Activated CD8-positive, alpha-beta T cell treated with anti-CD3 and anti-CD28 coated beads, Interleukin-2, amount 10 ng/mL, durations not matched to agents 7 days and 5 days (primary cell): ENCODE measurements around the gene F2RL3. TPM values are rescaled to one million over a fixed set of nuclear protein-coding genes. Genes with fewer than 3 reads are reported as not detected.
"Not testable (repeated sequence)": the region's sequence is repeated elsewhere in the genome, so short reads cannot be mapped to it uniquely, and the experiment has no call there.

Experiments used
- ATAC-seq: fragments of 150-1000 bp; cut with Tn5 transposase; one replicate; pipeline ENCODE4 v1.10.0; 2021; ENCODE audit warnings: moderate library complexity
- CTCF ChIA-PET: fragments of 350-600 bp; sonication (Branson Sonifier 250); formaldehyde crosslinking; loops from one replicate; lab custom pipeline; 2021; ENCODE audit warnings: antibody characterized with exemption; lab: Charles Lee
- POLR2A ChIA-PET: fragments of 350-600 bp; sonication (Branson Sonifier 250); formaldehyde crosslinking; loops from one replicate; lab custom pipeline; 2021; ENCODE audit warnings: antibody characterized with exemption; lab: Charles Lee
- DNase-seq: peaks from one replicate; pipeline ENCODE4 v3.0.0-alpha.2; 2020
- H3K27ac Mint-ChIP-seq: one replicate; pipeline ENCODE4 v1.8.0; 2021; ENCODE audit warnings: mild to moderate bottlenecking, mixed read lengths
- H3K27me3 Mint-ChIP-seq: one replicate; pipeline ENCODE4 v1.8.0; 2021; ENCODE audit warnings: low read depth, mixed read lengths
- H3K36me3 Mint-ChIP-seq: one replicate; pipeline ENCODE4 v1.8.0; 2021; ENCODE audit warnings: low read depth, mixed read lengths
- H3K4me1 Mint-ChIP-seq: one replicate; pipeline ENCODE4 v1.8.0; 2021; ENCODE audit warnings: low read depth, mixed read lengths
- H3K4me3 Mint-ChIP-seq: one replicate; pipeline ENCODE4 v1.8.0; 2021; ENCODE audit warnings: mild to moderate bottlenecking, mixed read lengths
- H3K9me3 Mint-ChIP-seq: one replicate; pipeline ENCODE4 v1.8.0; 2022; ENCODE audit warnings: mixed read lengths; ENCODE audit not compliant: insufficient read depth
- total RNA-seq, 2 experiments: library from RNA; stranded (reverse); gene quantifications; one replicate each; pipeline ENCODE4 v1.2.3, GENCODE V29; 2021

The F2RL3 gene
- total RNA-seq, 2 experiments from 2014 or later, result 0.34 to 0.74 TPM

- no peak for ATAC-seq
- Mint-ChIP-seq H3K36me3 (peaks cover 2% of the 10 kb centered on the region), H3K9me3 (no peaks in the 10 kb centered on the region), H3K4me3 (no peak overlapping the region), H3K27ac (no peak overlapping the region), H3K27me3 (no peaks in the 10 kb centered on the region), H3K4me1 (peaks cover 16% of the 10 kb centered on the region)
- ChIA-PET POLR2A (no interaction called here), CTCF (no interaction called here)
- DNase-seq, result no peak
These were observed 27.0 kb upstream of the F2RL3 start for GRCh38 chr19:16861834-16862233.

GRCh38 chr19:16862826-16863415 lies 25.9 kb upstream of the F2RL3 start:
- Mint-ChIP-seq H3K4me3 (no peak overlapping the region), H3K9me3 (no peaks in the 10 kb centered on the region), H3K36me3 (peaks cover 6% of the 10 kb centered on the region), H3K27me3 (no peaks in the 10 kb centered on the region), H3K4me1 (peaks cover 16% of the 10 kb centered on the region), H3K27ac (no peak overlapping the region)
- CTCF ChIA-PET, result no interaction called here
- POLR2A ChIA-PET, result no interaction called here
- no peak for ATAC-seq
- DNase-seq, result no peak

GRCh38 chr19:16867211-16867610 lies 21.6 kb upstream of the F2RL3 start:
- no peak overlapping the region for H3K27ac Mint-ChIP-seq
- CTCF ChIA-PET, result no interaction called here
- peaks cover 10% of the 10 kb centered on the region for H3K4me1 Mint-ChIP-seq
- no peaks in the 10 kb centered on the region for H3K27me3 Mint-ChIP-seq
- no peaks in the 10 kb centered on the region for H3K9me3 Mint-ChIP-seq
- no peak overlapping the region for H3K4me3 Mint-ChIP-seq
- POLR2A ChIA-PET, result no interaction called here
- H3K36me3 Mint-ChIP-seq, result peaks cover 15% of the 10 kb centered on the region
- ATAC-seq (no peak), DNase-seq (no peak)

GRCh38 chr19:16868423-16869130 lies 20.2 kb upstream of the F2RL3 start:
- no peak for ATAC-seq
- Mint-ChIP-seq H3K27me3 (no peaks in the 10 kb centered on the region), H3K9me3 (no peaks in the 10 kb centered on the region), H3K4me1 (no peaks in the 10 kb centered on the region), H3K4me3 (no peak overlapping the region), H3K36me3 (peaks cover 25% of the 10 kb centered on the region), H3K27ac (no peak overlapping the region)
- ChIA-PET POLR2A (no interaction called here), CTCF (no interaction called here)
- DNase-seq, result no peak

GRCh38 chr19:16869331-16869972 lies 19.3 kb upstream of the F2RL3 start:
- H3K9me3 Mint-ChIP-seq, result peaks cover 7% of the 10 kb centered on the region
- H3K27ac Mint-ChIP-seq, result no peak overlapping the region
- ChIA-PET CTCF (no interaction called here), POLR2A (no interaction called here)
- H3K27me3 Mint-ChIP-seq, result no peaks in the 10 kb centered on the region
- ATAC-seq (no peak), DNase-seq (no peak)
- peaks cover 34% of the 10 kb centered on the region for H3K36me3 Mint-ChIP-seq
- no peak overlapping the region for H3K4me3 Mint-ChIP-seq
- peaks cover 3% of the 10 kb centered on the region for H3K4me1 Mint-ChIP-seq

- ATAC-seq (no peak), DNase-seq (no peak)
- H3K4me1 Mint-ChIP-seq, result peaks cover 16% of the 10 kb centered on the region
- no peak overlapping the region for H3K27ac Mint-ChIP-seq
- peaks cover 15% of the 10 kb centered on the region for H3K9me3 Mint-ChIP-seq
- H3K4me3 Mint-ChIP-seq, result no peak overlapping the region
- no peaks in the 10 kb centered on the region for H3K27me3 Mint-ChIP-seq
- H3K36me3 Mint-ChIP-seq, result peaks cover 47% of the 10 kb centered on the region
- ChIA-PET CTCF (no interaction called here), POLR2A (no interaction called here)
These were observed 16.9 kb upstream of the F2RL3 start for GRCh38 chr19:16871871-16872270.

- no peak for DNase-seq
- Mint-ChIP-seq H3K36me3 (peaks cover 51% of the 10 kb centered on the region), H3K4me1 (peaks cover 24% of the 10 kb centered on the region), H3K27ac (no peak overlapping the region), H3K9me3 (peaks cover 15% of the 10 kb centered on the region), H3K27me3 (no peaks in the 10 kb centered on the region), H3K4me3 (no peak overlapping the region)
- ATAC-seq, result no peak
- ChIA-PET POLR2A (no interaction called here), CTCF (no interaction called here)
These were observed 16.1 kb upstream of the F2RL3 start for GRCh38 chr19:16872728-16873127.

- peaks cover 15% of the 10 kb centered on the region for H3K9me3 Mint-ChIP-seq
- H3K27me3 Mint-ChIP-seq, result no peaks in the 10 kb centered on the region
- peaks cover 55% of the 10 kb centered on the region for H3K36me3 Mint-ChIP-seq
- no peak for ATAC-seq
- ChIA-PET CTCF (no interaction called here), POLR2A (no interaction called here)
- peaks cover 25% of the 10 kb centered on the region for H3K4me1 Mint-ChIP-seq
- H3K27ac Mint-ChIP-seq, result no peak overlapping the region
- DNase-seq, result no peak
- no peak overlapping the region for H3K4me3 Mint-ChIP-seq
These were observed 15.2 kb upstream of the F2RL3 start for GRCh38 chr19:16873594-16873993.

- Mint-ChIP-seq H3K36me3 (peaks cover 63% of the 10 kb centered on the region), H3K4me3 (no peak overlapping the region), H3K4me1 (peaks cover 25% of the 10 kb centered on the region), H3K27me3 (no peaks in the 10 kb centered on the region), H3K9me3 (peaks cover 15% of the 10 kb centered on the region), H3K27ac (peak overlapping the region; percentile 67)
- ATAC-seq (no peak), DNase-seq (no peak)
- ChIA-PET CTCF (no interaction called here), POLR2A (no interaction called here)
These were observed 14.4 kb upstream of the F2RL3 start for GRCh38 chr19:16874250-16874977.

GRCh38 chr19:16874978-16875299 lies 13.9 kb upstream of the F2RL3 start:
- Mint-ChIP-seq H3K9me3 (peaks cover 15% of the 10 kb centered on the region), H3K36me3 (peaks cover 68% of the 10 kb centered on the region), H3K4me1 (peaks cover 25% of the 10 kb centered on the region), H3K27ac (peak overlapping the region; percentile 67)
- CTCF ChIA-PET, POLR2A ChIA-PET, H3K4me3 Mint-ChIP-seq, H3K27me3 Mint-ChIP-seq, DNase-seq, ATAC-seq: not testable (repeated sequence)

- no peak overlapping the region for H3K4me3 Mint-ChIP-seq
- DNase-seq, result no peak
- H3K27ac Mint-ChIP-seq, result peak overlapping the region; percentile 55
- H3K36me3 Mint-ChIP-seq, result peaks cover 78% of the 10 kb centered on the region
- peaks cover 23% of the 10 kb centered on the region for H3K9me3 Mint-ChIP-seq
- peaks cover 25% of the 10 kb centered on the region for H3K4me1 Mint-ChIP-seq
- no peaks in the 10 kb centered on the region for H3K27me3 Mint-ChIP-seq
- ATAC-seq, result no peak
- ChIA-PET POLR2A (no interaction called here), CTCF (no interaction called here)
These were observed 12.9 kb upstream of the F2RL3 start for GRCh38 chr19:16875584-16876555.
